GM12878 (cell line): ENCODE data around the gene KIRREL3. TPM values are rescaled to one million over a fixed set of nuclear protein-coding genes. Genes with fewer than 3 reads are reported as not detected.

Experiments
- ATAC-seq: fragments of 200-7000 bp; cut with Tn5 transposase; 3 replicates; pipeline ENCODE4 v1.9.1; 2020; ENCODE audit warnings: mild to moderate bottlenecking, moderate library complexity
- BruUV-seq: library from RNA; stranded (reverse); fragments of 400-500 nt; replicated peaks from 2 replicates; lab custom pipeline; 2021; lab: Mats Ljungman, UMichigan
- CTCF ChIA-PET: fragments of 300-600 bp; sonication (Branson Sonifier 250); formaldehyde crosslinking; extraction: SDS; loops from one replicate; lab custom pipeline; 2021; ENCODE audit warnings: inconsistent platforms; lab: Yijun Ruan, JAX
- POLR2A ChIA-PET: fragments of 350-600 bp; formaldehyde crosslinking; extraction: SDS; loops from one replicate; lab custom pipeline; 2021; ENCODE audit warnings: inconsistent platforms; lab: Charles Lee
- RAD21 ChIA-PET: fragments of 300-600 bp; sonication (Branson Sonifier 250); formaldehyde crosslinking; loops from one replicate; lab custom pipeline; 2023; ENCODE audit warnings: antibody characterized with exemption; ENCODE audit not compliant: unreplicated experiment; lab: Charles Lee
- SMC1A ChIA-PET: fragments of 300-600 bp; sonication (Branson Sonifier 250); formaldehyde crosslinking; loops from one replicate; lab custom pipeline; 2023; ENCODE audit not compliant: unreplicated experiment, uncharacterized antibody; lab: Charles Lee
- DNase-seq: peaks from one replicate; pipeline ENCODE4 v3.0.0-alpha.2; 2011; ENCODE audit warnings: low read depth, low spot score
- FAIRE-seq: peaks from 3 replicates; lab custom pipeline; 2011; peaks lifted over from hg19 to GRCh38; lab: Jason Lieb, UNC
- H2AFZ ChIP-seq: 2 replicates; pipeline ENCODE4 v1.6.0; 2011; ENCODE audit warnings: low read depth, low read length, control low read depth; ENCODE audit not compliant: control insufficient read depth
- H3K27ac ChIP-seq: 2 replicates; pipeline ENCODE4 v1.5.1; 2011; ENCODE audit warnings: control low read depth; ENCODE audit not compliant: control insufficient read depth, insufficient read depth
- H3K27me3 ChIP-seq, 2 experiments: replicated peaks in 1 of 2; 2 replicates each; pipeline versions ENCODE4 v1.6.0 to v1.6.1; 2011; ENCODE audit warnings: low read length in 1 of 2; ENCODE audit not compliant: control insufficient read depth in 2 of 2, insufficient read depth in 2 of 2
- H3K36me3 ChIP-seq, 2 experiments: 2 replicates each; pipeline ENCODE4 v1.5.1; 2011; ENCODE audit warnings: low read length in 1 of 2; ENCODE audit not compliant: control insufficient read depth in 2 of 2, insufficient read depth in 2 of 2
- H3K4me1 ChIP-seq: 2 replicates; pipeline ENCODE4 v1.6.1; 2011; ENCODE audit warnings: mild to moderate bottlenecking, low read length, moderate library complexity, mixed read lengths; ENCODE audit not compliant: control insufficient read depth, insufficient read depth
- H3K4me2 ChIP-seq: 2 replicates; pipeline ENCODE4 v1.6.0; 2011; ENCODE audit warnings: control low read depth; ENCODE audit not compliant: control insufficient read depth, insufficient read depth
- H3K4me3 ChIP-seq: fragments of 200-600 bp; sonication (generic); 2 replicates; pipeline ENCODE4 v1.5.1; 2016
- H3K79me2 ChIP-seq: 2 replicates; pipeline ENCODE4 v1.6.0; 2011; ENCODE audit warnings: low read length; ENCODE audit not compliant: control insufficient read depth, insufficient read depth
- H3K9ac ChIP-seq: 2 replicates; pipeline ENCODE4 v1.8.0; 2011; ENCODE audit warnings: low read length, control low read depth, mixed read lengths; ENCODE audit not compliant: control insufficient read depth, insufficient read depth
- H3K9me3 ChIP-seq: replicated peaks from 3 replicates; pipeline ENCODE4 v1.5.1; 2011; ENCODE audit warnings: mild to moderate bottlenecking, low read length; ENCODE audit not compliant: control insufficient read depth, insufficient read depth
- H4K20me1 ChIP-seq: 2 replicates; pipeline ENCODE4 v1.6.0; 2011; ENCODE audit not compliant: control insufficient read depth, insufficient read depth
- ATF7 ChIP-seq: fragments of 450-650 bp; IDR thresholded peaks from 2 replicates; pipeline ENCODE4 v1.6.1; 2016; ENCODE audit warnings: low read depth, mild to moderate bottlenecking
- BRCA1 ChIP-seq: IDR thresholded peaks from 2 replicates; pipeline ENCODE4 v1.6.1; 2011; ENCODE audit warnings: low read depth, low read length, improper control_type of control experiment
- EED ChIP-seq: sonication (generic); IDR thresholded peaks from 2 replicates; pipeline ENCODE4 v1.6.1; 2016; ENCODE audit warnings: antibody characterized with exemption, low read depth
- JUND ChIP-seq: IDR thresholded peaks from 2 replicates; pipeline ENCODE4 v1.6.1; 2012; ENCODE audit warnings: low read depth, mild to moderate bottlenecking, low read length, improper control_type of control experiment, moderate library complexity
- MEF2B ChIP-seq: fragments of 450-650 bp; IDR thresholded peaks from 2 replicates; pipeline ENCODE4 v1.6.1; 2018; ENCODE audit warnings: mild to moderate bottlenecking, moderate library complexity; ENCODE audit not compliant: partially characterized antibody, poor library complexity, severe bottlenecking
- MYC ChIP-seq: IDR thresholded peaks from 2 replicates; pipeline ENCODE4 v1.6.1; 2011; ENCODE audit warnings: mild to moderate bottlenecking, low read length, moderate library complexity, inconsistent platforms; ENCODE audit not compliant: insufficient read depth, insufficient replicate concordance, insufficient read length, severe bottlenecking
- TAF1 ChIP-seq: IDR thresholded peaks from 2 replicates; pipeline ENCODE4 v1.6.1; 2011; ENCODE audit warnings: mild to moderate bottlenecking, low read depth, low read length, borderline replicate concordance
- WGBS: methylation state at CpG from one replicate; pipeline ENCODE4 v1.1.6; 2016; ENCODE audit warnings: low lambda C conversion rate; ENCODE audit not compliant: insufficient replicate concordance, insufficient coverage; ENCODE audit errors: missing lambda C conversion rate; 5-methylcytosine and 5-hydroxymethylcytosine counted together
- in situ Hi-C: fragments of 300-500 bp; cut with MboI; formaldehyde crosslinking; loops from 9 replicates; pipeline ENCODE4 v1.14.3; 2018; ENCODE audit warnings: mixed read lengths
- intact Hi-C: fragments of 100-400 bp; cut with micrococcal nuclease; formaldehyde crosslinking; loops from one replicate; pipeline ENCODE4 v1.14.2; 2022; ENCODE audit not compliant: unreplicated experiment
- polyA plus RNA-seq, 11 experiments: library from polyadenylated mRNA; depleted of rRNA in 4 of 11; unstranded in 6 of 11; stranded (reverse) in 5 of 11; fragments of >200 nt; fragmentation: Nextera tagmentation in 4 of 11; fragmentation: Illumina TruSeq in 1 of 11; extraction: Ambion mirVana in 4 of 11; extraction: Trizol in 1 of 11; gene quantifications; 1 replicate in 1 of 11; 2 replicates in 10 of 11; pipeline versions ENCODE4 v1.2.1 to v1.2.3, GENCODE V29; 2011 to 2016; ENCODE audit warnings: inconsistent platforms in 2 of 11, missing spikeins in 2 of 11, low read depth in 1 of 11
- total RNA-seq, 4 experiments: library from RNA; depleted of rRNA in 3 of 4; stranded (reverse); fragments of >200 nt in 3 of 4; fragmentation: Illumina TruSeq in 1 of 4; extraction: Trizol in 1 of 4; gene quantifications; 2 replicates each; pipeline versions ENCODE4 v1.2.1 to v1.2.3, GENCODE V29; 2013 to 2021
- TF ChIP-seq, protein P1 (sequence below): fragments of 450-650 bp; formaldehyde crosslinking; IDR thresholded peaks from 2 replicates; pipeline ENCODE4 v1.4.0; 2022; ENCODE audit warnings: mild to moderate bottlenecking, moderate library complexity
- TF ChIP-seq, protein P2 (sequence below), 3 experiments: IDR thresholded peaks in 2 of 3; conservative IDR thresholded peaks in 1 of 3; 2 replicates each; pipeline ENCODE4 v1.5.1; 2011; ENCODE audit warnings: low read depth in 3 of 3, low read length in 3 of 3, mild to moderate bottlenecking in 3 of 3, control low read depth in 2 of 3, moderate library complexity in 2 of 3, inconsistent platforms in 1 of 3, mixed read lengths in 1 of 3; ENCODE audit not compliant: control insufficient read depth in 2 of 3, insufficient read depth in 1 of 3; ENCODE audit errors: extremely low read depth in 1 of 3
- TF ChIP-seq, protein P3 (sequence below): fragments of 450-650 bp; conservative IDR thresholded peaks from 2 replicates; pipeline ENCODE4 v1.6.1; 2017; ENCODE audit warnings: mild to moderate bottlenecking, moderate library complexity

Gene KIRREL3
- total and polyA plus RNA-seq, 10 of the 15 experiments (the other 5 are each of a cell fraction or from before 2014, with no cell fraction given) = under 0.01 TPM; not detected in 9

DNA sequence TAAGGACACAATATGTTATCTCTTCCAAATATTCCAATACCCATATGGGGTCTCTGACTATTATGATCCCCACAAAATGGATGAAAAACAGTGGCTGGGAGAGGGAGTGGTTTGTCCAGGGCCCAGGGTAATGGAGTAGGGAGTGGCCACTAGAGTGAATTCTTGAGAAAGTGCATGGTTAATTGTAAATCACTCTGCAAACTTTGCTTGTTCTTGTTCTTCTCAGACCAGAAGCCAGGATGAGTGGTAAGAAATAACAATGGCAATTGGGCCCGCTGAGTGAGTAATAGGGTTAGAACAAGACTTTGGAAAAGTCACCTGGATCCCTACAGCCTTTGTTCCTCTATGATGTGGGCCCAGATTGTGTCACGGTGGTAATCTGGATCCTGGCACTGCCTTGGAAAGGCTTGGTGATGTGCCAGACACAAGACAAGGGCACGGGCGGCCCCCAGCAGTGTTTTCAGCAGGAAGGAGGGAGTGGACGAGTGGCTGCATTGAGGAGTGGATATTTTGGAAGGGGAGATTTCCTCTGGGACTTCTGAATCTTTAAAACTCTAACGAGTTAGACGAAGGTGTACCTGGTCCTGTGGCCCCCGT is 18.2 kb upstream of the KIRREL3 start (continued):
- no peak for TF ChIP-seq MYC
- TF ChIP-seq JUND = no peak
- no peak for TF ChIP-seq EED
- TF ChIP-seq TAF1 = no peak
- TF ChIP-seq, protein P1, sequence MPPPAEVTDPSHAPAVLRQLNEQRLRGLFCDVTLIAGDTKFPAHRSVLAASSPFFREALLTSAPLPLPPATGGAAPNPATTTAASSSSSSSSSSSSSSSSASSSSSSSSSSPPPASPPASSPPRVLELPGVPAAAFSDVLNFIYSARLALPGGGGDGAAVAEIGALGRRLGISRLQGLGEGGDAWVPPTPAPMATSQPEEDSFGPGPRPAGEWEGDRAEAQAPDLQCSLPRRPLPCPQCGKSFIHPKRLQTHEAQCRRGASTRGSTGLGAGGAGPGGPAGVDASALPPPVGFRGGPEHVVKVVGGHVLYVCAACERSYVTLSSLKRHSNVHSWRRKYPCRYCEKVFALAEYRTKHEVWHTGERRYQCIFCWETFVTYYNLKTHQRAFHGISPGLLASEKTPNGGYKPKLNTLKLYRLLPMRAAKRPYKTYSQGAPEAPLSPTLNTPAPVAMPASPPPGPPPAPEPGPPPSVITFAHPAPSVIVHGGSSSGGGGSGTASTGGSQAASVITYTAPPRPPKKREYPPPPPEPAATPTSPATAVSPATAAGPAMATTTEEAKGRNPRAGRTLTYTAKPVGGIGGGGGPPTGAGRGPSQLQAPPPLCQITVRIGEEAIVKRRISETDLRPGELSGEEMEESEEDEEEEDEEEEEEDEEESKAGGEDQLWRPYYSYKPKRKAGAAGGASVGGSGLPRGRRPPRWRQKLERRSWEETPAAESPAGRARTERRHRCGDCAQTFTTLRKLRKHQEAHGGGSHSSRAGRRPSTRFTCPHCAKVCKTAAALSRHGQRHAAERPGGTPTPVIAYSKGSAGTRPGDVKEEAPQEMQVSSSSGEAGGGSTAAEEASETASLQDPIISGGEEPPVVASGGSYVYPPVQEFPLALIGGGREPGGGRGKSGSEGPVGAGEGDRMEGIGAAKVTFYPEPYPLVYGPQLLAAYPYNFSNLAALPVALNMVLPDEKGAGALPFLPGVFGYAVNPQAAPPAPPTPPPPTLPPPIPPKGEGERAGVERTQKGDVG (CRISPR knock-in tag) = no peak

DNA sequence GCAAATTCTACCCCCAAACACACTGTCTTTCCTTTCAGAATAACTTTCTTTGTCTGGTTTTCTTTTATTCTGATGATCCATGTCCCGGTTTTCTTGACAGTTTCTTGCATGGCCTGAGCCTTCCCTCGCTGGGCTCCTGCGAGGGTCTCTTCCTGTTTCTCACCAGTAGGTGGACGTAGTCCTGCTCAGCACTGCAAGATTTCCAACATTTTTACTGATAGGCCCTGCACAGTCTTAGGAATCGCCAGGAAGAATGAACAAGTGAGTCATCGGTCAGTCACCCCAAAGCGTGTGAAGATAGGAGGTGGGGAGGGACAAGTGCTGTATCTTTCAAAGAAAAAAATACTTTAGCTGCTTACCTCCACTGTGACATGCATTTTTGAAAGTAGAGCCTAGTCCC is 16.9 kb upstream of the KIRREL3 start:
- POLR2A ChIA-PET = no interaction called here
- DNase-seq (no peak), FAIRE-seq (no peak), ATAC-seq (no peak)
- no TSS peak for BruUV-seq
- RAD21 ChIA-PET = no interaction called here
- H3K36me3 ChIP-seq = no peaks in the 10 kb centered on the region
- no peak overlapping the region for H3K4me2 ChIP-seq
- H3K9me3 ChIP-seq = no peaks in the 10 kb centered on the region
- intact Hi-C loops = no loop called here
- 23% methylated on average over 7 of the region's 7 CpGs for WGBS
- H3K4me1 ChIP-seq = no peaks in the 10 kb centered on the region
- H3K79me2 ChIP-seq = no peaks in the 10 kb centered on the region
- SMC1A ChIA-PET = no interaction called here
- CTCF ChIA-PET = no interaction called here
- H3K27ac ChIP-seq = no peak overlapping the region
- H3K9ac ChIP-seq = no peak overlapping the region
- TF ChIP-seq BRCA1 (no peak), ATF7 (no peak), MEF2B (no peak), TAF1 (no peak)
- TF ChIP-seq, protein P2, sequence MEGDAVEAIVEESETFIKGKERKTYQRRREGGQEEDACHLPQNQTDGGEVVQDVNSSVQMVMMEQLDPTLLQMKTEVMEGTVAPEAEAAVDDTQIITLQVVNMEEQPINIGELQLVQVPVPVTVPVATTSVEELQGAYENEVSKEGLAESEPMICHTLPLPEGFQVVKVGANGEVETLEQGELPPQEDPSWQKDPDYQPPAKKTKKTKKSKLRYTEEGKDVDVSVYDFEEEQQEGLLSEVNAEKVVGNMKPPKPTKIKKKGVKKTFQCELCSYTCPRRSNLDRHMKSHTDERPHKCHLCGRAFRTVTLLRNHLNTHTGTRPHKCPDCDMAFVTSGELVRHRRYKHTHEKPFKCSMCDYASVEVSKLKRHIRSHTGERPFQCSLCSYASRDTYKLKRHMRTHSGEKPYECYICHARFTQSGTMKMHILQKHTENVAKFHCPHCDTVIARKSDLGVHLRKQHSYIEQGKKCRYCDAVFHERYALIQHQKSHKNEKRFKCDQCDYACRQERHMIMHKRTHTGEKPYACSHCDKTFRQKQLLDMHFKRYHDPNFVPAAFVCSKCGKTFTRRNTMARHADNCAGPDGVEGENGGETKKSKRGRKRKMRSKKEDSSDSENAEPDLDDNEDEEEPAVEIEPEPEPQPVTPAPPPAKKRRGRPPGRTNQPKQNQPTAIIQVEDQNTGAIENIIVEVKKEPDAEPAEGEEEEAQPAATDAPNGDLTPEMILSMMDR (IDR thresholded peaks at IDR 0.05 in 2 of 3, conservative IDR thresholded peaks at IDR 0.05 in 1 of 3; ENCODE audit: control insufficient read depth in 2 of 3, extremely low read depth in 1 of 3, insufficient read depth in 1 of 3, low read depth in 3 of 3, low read length in 3 of 3) = 0 out of 6 replicates have a peak, but pooled peaks of 1 of the 3 experiments have one; percentile 12
- TF ChIP-seq, protein P3, sequence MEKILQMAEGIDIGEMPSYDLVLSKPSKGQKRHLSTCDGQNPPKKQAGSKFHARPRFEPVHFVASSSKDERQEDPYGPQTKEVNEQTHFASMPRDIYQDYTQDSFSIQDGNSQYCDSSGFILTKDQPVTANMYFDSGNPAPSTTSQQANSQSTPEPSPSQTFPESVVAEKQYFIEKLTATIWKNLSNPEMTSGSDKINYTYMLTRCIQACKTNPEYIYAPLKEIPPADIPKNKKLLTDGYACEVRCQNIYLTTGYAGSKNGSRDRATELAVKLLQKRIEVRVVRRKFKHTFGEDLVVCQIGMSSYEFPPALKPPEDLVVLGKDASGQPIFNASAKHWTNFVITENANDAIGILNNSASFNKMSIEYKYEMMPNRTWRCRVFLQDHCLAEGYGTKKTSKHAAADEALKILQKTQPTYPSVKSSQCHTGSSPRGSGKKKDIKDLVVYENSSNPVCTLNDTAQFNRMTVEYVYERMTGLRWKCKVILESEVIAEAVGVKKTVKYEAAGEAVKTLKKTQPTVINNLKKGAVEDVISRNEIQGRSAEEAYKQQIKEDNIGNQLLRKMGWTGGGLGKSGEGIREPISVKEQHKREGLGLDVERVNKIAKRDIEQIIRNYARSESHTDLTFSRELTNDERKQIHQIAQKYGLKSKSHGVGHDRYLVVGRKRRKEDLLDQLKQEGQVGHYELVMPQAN = no peak
- H4K20me1 ChIP-seq = no peaks in the 10 kb centered on the region
- H2AFZ ChIP-seq = no peak overlapping the region
- H3K4me3 ChIP-seq = no peak overlapping the region
- in situ Hi-C loops = no loop called here
- peaks cover 0 to 4% of the 10 kb centered on the region in 2 experiments; a peak in 3 of 4 replicates for H3K27me3 ChIP-seq
